GM15510 (cell line): ENCODE results near the gene TNRC6B.

Source experiments
- POLR2A ChIP-seq: IDR thresholded peaks from 3 replicates; pipeline ENCODE4 v1.6.1; 2011; ENCODE audit warnings: borderline replicate concordance; ENCODE audit not compliant: insufficient read length; ENCODE audit errors: extremely low read depth

Gene TNRC6B

GRCh38 chr22:40363059-40363458, 185.3 kb downstream of the TNRC6B start:
- no peak for TF ChIP-seq POLR2A

- TF ChIP-seq POLR2A = no peak
These were observed 186.7 kb downstream of the TNRC6B start for GRCh38 chr22:40364431-40364830.

- TF ChIP-seq POLR2A = no peak
These were observed 188.3 kb downstream of the TNRC6B start for GRCh38 chr22:40366068-40366467.

- no peak for TF ChIP-seq POLR2A
These were observed 189.6 kb downstream of the TNRC6B start for GRCh38 chr22:40367342-40367741.

- no peak for TF ChIP-seq POLR2A
These were observed 190.3 kb downstream of the TNRC6B start for GRCh38 chr22:40368016-40368415.

GRCh38 chr22:40368836-40369235, 191.1 kb downstream of the TNRC6B start:
- no peak for TF ChIP-seq POLR2A

GRCh38 chr22:40374567-40374966, 196.8 kb downstream of the TNRC6B start:
- no peak for TF ChIP-seq POLR2A

GRCh38 chr22:40376149-40376548, 198.4 kb downstream of the TNRC6B start:
- no peak for TF ChIP-seq POLR2A

GRCh38 chr22:40377931-40378330, 200.2 kb downstream of the TNRC6B start:
- TF ChIP-seq POLR2A = no peak

GRCh38 chr22:40381461-40381860, 203.7 kb downstream of the TNRC6B start:
- no peak for TF ChIP-seq POLR2A

GRCh38 chr22:40383905-40384304, 206.2 kb downstream of the TNRC6B start:
- no peak for TF ChIP-seq POLR2A

- TF ChIP-seq POLR2A = no peak
These were observed 207.5 kb downstream of the TNRC6B start for GRCh38 chr22:40385036-40385782.
